Measurements from ENCODE around the gene UCKL1. TPM values are rescaled to one million over a fixed set of nuclear protein-coding genes. Genes with fewer than 3 reads are reported as not detected.

The UCKL1 gene
- total RNA-seq, 1 donor from 2014 or later: 17.8 TPM

DNA sequence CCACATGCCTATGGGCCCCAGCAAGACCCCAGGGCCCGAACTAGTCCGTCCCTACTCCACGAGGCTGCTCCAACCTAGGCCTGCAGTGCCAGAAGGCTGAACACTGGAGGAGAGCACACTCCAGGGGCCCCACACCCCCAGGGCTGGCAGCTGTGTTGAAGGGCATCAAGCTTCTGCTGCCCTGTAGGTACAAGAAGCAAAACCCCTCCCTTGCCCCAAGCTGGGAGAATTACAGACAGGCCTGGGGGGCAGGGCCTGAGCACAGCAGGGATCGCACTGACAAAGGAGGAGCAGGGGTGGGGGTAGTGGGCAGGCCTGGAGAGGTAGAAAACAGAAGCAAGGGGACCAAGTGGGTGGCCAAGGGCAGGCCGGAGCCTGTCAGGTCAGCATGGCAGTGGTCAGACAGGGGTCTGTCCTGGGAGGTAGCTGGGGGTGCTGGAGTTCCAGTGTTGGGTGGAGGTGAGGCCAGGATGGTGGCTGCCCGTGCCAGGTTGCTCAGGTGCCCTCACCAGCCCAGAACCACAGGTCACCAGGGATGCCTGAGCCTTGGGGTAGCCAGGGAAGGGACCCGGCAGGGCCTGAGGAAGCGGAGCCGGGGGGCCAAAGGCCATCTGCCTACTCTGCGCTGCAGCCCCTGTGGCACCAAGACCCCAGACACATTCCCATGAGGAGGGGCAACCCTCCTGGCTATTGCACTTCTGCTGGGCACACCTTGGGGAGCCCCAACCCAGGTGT, 2.9 kb upstream of the UCKL1 start:
- no peak for DNase-seq

DNA sequence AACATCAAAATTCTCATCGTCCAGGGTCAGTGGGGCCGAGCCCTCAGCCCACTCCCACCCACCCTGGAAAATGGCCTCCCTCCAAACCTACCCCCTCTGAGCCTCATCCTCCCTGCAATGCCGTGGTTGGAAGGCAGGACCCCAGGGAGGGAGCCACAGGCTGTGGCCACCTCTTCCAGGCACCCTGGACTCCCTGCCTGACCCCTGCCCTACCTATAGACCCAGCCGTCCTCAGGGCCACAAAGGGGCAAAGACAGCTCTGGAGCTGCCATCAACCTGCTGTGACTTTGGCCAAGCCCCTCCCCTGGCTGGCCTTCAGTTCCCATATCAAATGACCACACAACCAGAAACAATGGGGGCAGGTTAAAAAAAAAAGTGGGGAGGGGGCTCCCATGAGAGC, 2.3 kb upstream of the UCKL1 start:
- no peak for DNase-seq

DNA sequence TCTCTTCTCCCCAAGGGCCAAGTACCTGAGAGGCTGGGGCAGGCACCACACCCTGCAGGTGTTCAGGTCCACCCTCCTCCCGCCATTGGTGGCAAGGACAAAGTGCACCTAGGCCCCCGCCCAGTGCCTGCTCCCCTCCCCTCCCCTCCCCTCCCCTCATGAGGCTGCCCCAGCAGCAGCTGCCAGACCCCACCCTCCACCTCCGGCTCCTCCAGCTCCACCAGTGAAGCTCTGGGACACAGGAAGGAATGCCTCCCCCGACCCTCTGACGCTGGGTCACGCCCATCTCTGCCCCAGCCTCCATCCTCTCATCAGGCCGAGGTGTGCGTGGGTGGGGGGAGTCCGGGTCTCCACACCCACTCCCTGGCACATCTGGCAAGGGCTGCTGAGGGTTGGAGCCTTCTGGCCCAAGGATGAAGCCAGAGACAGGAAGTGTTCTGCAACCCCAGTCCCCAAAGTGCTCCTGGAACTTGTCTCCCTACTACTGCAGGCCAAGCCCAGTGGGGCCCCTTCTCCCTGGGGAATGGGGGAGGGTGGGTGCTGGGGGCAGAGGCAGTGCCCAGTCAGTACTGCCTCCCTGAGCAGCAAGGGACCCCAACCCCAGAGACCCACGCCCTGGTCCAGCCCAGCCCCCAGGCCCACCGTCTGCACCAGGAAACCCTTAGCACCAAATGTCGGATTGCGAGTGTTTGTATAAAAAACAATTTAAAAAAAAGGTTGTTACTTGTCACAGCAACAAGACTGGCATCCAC, 1.6 kb upstream of the UCKL1 start:
- DNase-seq: no peak

DNA sequence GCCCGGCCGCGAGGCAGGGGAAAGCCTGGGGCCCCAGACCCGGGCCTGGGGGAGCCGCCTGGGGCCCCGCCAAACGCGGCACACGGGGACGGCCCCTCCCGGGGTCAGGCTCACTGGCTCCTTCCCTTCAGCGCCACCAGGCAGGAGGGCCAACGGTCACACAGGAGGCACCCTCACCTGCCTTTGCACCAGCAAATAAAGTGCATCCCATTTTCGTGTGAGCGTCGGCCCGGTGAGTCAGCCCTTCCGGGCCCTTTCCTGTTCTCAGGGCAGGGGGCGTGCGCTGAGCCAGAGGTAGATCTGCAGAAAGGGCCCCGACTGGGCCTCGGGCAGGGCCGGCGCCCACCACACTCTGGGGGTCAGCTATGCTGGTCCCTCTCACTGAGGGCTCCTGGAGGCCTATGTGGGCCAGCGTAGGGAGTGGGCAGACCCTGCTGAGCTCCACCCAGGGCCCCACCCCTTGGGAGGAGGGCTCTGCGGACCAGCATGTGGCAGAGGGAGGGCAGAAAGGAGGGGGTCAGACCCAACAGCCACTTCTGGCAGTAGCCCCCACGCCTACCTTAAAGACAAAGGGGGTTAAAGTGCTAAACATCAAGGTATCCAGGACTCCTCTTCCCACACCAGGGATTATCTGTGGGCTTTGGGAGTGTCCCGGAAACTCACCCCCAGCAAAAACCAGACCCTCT, 931 bp upstream of the UCKL1 start:
- DNase-seq: peak; percentile 30

DNA sequence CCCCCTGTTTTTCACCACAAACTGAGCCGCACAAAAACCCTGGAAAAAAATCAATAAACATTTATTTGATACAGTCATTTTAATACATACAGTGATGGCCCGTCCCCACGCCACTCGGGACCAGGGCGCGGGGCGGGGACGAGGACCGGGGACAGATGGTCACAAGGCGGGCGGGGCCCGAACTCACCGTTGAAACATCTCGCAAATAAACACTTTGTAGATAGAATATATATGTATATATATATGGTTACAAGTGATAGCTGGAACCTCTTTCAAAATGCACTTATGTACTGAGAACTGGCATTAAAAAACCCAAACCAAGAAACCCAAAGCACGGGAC, 418 bp upstream of the UCKL1 start:
- no peak for DNase-seq

DNA sequence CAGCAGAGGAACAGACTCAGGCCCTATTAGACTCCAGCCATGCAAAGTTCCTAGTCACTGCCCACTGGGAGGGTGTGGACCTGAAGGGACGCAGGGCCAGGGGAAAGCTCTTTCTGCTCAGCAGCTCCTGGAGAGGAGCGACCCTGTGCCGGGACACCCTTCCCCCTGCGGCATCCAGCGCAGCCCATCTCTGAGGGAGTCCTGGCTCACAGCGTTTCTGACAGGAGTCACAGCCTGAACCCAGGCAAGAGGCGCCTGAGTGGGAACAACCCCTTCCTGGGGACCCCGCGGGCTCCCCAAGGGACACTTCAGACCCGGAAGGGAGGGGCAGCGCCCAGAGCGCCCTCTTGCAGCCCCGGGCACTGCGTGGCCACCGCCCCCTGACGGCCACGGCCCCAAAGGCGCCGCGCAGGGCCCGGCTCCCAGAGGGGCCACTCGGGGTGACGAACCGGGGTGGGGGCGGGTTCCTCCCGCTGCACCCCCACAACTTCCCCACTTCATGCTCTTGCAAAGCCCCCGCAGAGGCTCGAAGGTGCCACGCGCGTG, 862 bp downstream of the UCKL1 start:
- DNase-seq: no peak

DNA sequence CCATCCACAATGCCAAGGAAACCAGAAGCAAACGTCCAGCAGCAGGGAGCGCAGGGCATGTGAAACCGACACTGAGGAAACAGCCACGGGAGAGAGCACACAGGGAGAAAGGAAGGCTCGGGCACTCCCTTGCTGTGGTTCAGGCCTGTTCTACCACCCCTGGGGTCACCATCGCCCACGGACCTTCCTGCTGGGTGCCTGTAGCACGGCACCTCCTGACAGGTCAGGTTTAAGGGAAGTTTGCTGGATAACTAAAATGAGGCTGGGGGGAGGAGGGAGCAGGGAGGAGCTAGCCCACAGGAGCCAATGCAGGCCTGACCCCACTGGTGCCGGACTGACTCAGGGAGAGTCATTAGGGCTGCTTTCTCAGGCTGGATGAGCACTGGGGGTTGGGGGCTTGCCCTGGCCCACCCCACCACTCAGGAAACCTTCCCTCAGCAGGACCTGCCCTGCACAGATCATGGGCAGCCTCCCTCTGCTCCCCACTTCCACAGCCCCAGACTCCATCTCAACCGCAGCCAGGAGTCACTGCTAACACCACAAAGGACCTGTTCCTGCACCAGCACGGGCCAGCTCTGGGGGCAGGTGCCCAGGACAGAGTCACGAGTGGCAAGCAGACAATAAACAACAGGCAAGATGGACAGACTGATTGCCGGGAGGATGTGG, 2.3 kb downstream of the UCKL1 start:
- DNase-seq: no peak

DNA sequence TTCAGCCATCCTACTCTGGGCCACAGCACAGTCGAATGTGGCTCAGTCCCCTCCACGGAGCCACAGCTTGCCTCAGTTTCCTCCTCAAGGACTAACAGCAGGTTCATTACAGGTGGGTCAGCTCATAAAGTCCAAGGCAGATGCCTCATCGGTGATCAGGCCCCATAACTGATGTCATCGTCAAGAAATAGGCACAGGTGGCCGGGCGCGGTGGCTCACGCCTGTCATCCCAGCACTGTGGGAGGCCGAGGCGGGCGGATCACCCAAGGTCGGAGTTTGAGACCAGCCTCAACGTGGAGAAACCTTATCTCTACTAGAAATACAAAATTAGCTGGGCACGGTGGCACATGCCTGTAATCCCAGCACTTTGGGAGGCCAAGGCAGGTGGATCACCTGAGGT, 3.4 kb downstream of the UCKL1 start:
- no peak for DNase-seq

DNA sequence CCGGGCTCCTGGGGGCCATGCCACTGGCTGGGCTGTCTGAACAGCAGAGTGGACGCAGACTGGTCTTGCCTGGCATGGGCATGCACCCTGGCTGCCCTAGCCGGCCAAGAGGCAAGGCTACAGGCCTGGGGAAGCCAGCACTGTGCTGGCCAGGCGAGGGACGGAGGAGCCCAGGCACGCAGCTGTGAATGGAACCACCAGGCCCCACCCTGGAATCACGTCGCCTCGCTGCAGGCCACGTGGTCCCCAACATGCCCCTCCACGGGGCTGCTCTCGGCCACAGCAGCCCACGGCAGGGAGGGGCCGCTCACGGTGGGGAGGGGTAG, 4.0 kb downstream of the UCKL1 start:
- DNase-seq: no peak

DNA sequence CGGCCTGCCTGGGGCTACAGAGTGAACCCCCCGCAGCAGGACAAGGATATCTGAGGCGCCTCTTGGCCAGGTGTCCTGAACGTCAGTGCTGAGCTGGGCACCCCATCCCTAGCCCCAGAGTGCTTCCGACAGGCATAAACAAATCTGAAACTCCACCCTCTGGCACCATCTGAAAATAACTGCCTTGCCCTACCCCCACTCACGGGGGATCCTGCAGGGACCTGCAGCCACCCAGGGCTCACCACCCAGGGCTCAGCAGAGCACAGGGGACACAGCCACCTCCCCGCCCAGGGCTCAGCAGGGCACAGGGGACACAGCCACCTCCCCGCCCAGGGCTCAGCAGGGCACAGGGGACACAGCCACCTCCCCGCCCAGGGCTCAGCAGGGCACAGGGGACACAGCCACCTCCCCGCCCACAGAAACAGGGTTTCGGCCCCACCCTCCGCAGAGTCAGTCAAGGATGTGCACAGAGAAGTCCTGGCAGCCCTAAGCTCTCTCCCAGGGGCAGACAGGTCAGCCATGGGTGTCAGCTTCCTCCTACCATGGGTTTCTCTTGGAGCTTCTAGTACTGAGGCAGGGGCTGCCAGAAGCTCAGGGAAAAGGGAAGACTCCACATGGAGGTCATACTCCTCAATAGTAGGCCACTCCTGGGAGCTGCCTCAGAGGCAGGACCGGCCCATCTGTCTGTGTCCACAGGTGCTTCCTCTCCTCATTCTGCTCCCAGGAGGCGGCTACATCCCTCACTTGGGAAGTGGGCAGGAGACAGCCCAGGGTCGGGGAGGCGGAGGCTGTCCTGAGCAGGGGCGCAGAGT, 4.6 kb downstream of the UCKL1 start:
- DNase-seq: no peak

DNA sequence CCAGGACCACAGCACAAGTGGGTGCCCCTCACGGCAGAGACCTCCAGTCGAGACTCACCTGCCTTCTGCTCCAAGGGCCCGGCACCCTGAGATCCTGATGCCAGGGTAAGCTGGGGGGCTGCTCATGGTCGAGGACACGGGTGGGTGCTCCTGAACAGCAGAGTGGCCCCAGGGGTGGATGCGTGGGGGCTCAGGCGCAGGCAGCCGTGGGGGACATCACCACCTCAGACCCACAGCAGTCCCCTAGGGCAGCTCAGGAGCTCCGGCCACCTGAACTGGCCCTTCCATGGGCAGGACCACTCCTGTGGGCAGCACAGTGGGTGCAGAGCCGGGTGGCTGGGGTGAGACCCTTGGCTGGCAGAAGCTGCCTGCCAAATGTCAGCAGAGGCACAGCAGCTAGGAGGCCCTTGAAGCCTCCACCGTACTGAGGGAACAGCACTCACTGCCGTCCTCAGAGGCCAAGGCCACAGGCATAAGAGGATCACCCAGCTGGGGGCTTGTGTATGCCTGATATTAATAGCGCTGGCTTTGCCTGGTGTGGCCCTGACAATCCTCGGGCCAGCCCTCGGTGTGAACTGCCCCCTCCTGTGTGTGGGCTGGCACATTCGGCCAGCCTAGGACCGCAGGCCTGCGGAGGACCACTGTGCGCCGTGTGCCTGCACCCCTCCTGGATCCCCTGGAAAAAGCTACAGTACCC, 5.4 kb downstream of the UCKL1 start:
- no peak for DNase-seq

DNA sequence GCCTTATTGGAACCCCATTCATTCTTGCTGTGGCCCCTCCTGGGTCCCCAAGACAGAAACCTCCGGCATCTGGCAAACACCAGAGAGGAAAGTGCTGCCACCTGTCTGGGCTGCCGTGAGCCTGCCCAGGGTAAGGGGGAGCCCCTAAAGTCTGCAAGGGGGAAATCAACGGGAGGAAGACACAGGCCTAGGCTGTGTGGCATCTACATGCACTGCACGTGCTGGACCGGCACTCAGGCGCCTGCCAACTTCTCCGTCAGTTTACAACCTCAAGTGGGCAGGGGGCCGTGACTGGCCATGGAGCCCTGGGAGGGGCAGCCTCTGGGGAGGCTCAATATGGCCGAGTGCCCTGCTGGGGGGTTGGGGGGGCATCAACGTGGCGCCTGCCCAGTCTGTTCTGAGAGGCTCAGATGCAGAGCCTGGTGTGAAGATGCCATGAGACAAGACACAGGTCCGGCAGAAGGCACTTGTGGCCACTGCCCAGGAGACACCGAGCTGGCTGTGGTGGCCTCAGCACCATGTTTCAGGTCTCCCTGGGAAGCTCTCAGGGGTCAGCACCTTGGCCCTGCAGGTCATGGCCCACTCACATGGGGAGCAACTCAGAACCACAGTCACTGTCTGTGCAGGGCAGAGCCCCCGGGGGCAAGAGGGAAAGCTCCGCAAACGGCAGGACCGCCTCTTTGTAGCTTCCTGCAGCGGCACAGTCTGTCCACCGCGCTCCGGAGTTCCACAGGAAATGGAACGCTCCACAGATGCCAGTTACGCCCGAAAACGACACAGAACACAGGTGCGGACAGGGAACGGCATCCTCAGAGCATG, 8.4 kb downstream of the UCKL1 start:
- no peak for DNase-seq

DNA sequence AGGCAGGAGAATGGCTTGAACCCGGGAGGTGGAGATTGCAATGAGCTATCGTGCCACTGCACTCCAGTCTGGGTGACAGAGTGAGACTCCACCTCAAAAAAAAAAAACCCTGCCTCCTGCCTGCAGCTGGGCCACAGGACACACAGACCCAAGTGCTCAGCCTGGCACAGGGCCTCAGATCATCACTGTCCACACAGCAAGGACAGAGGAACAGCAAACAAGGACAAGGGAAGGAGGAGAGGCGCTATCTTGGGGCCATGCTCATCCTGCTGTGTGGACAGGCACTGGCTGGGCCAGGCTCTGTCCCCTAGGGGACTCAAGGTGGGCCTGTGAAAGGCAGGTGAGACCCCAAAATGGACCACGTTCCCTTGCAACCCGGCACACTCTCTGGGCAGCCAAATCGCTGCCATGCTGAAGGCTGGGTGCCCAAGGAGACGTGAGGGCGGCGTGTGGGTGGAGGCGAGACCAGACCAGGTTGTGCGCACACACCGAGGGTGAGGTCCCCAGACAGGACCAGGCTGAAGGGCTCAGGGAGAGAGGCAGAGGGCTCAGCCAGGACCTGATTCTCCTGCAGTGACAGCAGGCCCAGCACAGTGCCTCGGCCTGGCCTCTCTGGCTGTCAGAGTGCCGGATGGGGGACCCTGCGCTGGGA, 9.1 kb downstream of the UCKL1 start:
- DNase-seq: no peak

DNA sequence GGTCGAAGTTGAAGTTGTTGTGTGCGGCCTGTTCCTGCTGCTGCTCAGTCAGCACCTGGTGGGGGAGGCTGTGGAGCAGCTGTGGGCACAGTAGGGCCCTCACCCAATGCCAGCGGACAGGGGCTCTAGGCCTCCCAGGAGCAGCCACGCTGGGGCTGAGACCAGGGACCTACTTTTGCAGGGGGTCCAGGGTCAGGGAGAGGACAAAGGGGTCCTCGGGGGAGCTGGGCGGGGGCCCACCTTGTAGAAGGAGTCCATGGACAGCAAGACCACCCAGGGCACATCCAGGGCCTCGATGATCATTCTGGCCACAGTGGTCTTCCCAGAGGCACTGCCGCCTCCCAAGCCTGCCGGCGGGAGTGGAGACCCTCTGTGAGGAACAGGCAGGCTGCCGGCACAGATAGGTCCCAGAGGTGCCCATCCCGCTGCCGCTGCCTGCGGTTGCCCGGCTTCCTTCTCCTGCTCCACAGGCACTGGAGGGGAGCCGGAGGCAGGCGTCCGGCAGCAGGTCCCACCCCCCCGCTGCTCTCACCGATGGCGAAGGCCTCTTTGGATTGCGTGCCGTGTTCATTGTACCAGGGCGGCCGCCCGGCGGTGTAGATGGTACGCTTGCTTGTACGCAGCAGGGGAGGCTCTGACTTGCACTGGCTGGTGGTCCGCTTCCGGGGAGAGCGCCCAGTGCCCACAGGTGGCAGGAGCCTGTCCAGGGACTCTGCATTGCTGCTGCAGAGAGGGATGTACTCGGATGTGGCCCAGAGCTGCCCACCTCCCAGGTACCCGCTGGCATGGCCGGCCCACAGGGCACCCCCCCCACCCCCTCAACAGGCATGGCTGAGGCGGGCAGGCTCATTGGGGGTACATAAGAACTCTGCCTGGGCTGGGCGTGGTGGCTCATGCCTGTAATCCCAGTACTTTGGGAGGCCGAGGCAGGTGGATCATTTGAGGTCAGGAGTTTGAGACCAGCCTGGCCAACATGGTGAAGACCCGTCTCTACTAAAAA, 10.0 kb downstream of the UCKL1 start:
- no peak for DNase-seq

DNA sequence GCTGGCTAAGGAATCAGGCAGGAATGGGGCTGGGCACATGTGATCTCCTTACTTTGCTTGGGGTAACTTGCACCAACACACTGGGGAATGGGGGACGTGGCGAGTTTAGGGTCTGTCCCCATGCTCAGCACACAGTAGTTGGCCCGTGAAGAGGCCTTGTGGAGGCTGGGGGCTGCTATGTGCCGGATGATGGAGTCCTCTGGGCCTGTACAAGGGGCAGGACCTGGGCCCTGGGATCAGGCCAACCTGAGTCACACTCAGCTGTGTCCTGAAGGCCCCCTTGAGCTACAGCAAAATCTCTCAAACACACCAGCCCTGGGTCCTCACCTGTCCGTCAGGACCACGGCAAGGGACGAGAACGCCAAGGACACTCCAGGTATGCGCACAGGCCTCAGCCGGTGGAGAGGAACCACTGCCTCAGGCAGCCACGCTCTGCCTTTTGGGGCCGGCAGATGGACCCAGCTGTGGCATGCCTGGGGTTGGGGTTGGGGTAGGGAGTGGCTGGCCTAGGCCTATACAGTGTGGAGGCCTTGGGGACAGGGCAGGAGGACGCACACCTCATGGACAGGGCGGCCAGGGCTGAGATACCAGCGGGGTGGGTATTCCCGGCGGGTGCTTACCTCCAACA, 11.1 kb downstream of the UCKL1 start:
- no peak for DNase-seq

DNA sequence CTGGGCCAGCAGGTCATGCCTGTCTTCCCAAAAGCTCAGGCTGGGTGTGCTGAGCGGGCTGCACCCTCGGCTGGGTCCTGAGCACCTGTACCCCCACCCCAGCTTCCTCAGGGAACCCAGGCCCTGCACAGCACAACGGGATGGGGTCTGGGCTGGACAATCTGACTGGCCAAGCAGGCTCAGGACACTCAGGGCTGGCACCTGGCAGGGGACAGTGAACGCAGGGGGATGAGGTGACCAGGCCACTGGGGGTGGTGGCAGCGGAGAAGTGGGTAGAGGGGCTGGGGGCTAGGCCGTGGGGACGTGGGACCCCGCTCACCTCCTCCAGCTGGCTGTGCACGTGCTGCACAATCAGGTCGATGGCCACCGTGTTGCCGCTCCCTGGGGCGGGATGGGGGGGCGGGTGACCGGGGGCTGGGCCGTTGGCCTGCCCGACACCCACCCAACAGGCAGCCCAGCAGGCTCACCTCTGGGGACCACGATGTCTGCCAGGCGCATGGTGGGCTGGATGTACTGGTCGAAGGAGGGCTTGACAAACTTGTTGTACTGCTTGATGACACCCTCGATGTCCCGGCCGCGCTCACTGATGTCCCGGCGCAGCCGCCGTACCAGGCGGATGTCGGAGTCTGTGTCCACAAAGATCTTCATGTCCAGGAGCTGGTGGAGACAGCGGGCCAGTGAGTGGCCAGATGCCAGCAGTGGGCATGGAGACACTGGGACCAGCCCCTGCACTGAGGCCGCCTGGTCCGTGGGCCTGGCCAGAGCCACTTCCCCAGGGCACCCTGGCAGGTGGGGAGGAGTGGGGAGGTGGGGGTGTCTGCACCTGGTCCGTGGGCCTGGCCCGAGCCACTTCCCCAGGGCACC, 11.9 kb downstream of the UCKL1 start:
- no peak for DNase-seq

DNA sequence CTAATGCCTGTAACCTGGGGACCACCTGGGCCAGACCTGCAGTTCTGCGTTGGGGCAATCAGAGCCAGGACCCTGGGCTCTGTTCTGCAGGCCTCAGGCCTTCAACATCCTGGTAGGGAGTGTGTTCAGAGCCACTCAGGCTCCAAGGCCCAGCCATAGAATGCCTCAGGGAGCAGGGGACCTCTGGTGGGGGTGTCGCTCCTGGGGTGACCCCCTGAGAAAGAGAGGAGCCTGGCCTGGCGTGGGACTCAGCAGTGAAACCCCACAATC, 12.5 kb downstream of the UCKL1 start:
- no peak for DNase-seq

Data from occipital lobe (tissue), 2 donors.